ENCODE results near the gene HSDL2.

HSDL2 gene

GRCh38 chr9:112489039-112489546 lies 109.2 kb downstream of the HSDL2 start:
- Histone ChIP-seq H2BK5ac (ENCODE audit: low read length) (no peak overlapping the region), H2AK5ac (ENCODE audit: low read length) (no peak overlapping the region), H3K18ac (ENCODE audit: low read length) (no peak overlapping the region), H3K79me1 (ENCODE audit: low read length) (peaks cover 13% of the 10 kb centered on the region), H3K4me1 (ENCODE audit: control insufficient read depth, low read depth, low read length) (peaks cover 5% of the 10 kb centered on the region), H3K79me2 (ENCODE audit: control insufficient read depth, insufficient read depth, low read length) (peaks cover 49% of the 10 kb centered on the region), H3K4me2 (ENCODE audit: low read length) (no peak overlapping the region), H3K4me3 (ENCODE audit: low read length) (no peak overlapping the region), H3K23ac (ENCODE audit: low read length) (no peak overlapping the region), H3K27ac (ENCODE audit: low read depth, low read length) (no peak overlapping the region), H3K4ac (ENCODE audit: low read depth, low read length) (no peak overlapping the region), H4K8ac (ENCODE audit: low read depth, low read length) (no peak overlapping the region), H4K5ac (ENCODE audit: low read length) (no peak overlapping the region), H3K56ac (ENCODE audit: low read length) (no peak overlapping the region), H3K9ac (ENCODE audit: low read length) (no peak overlapping the region), H2BK120ac (ENCODE audit: low read depth, low read length) (no peak overlapping the region), H3K36me3 (ENCODE audit: control insufficient read depth, insufficient read depth, low read length) (peaks cover 1% of the 10 kb centered on the region), H3K27me3 (ENCODE audit: insufficient read depth, low read length, poor library complexity) (no peaks in the 10 kb centered on the region), H2BK15ac (replicated peaks; ENCODE audit: low read depth) (no peak overlapping the region)
- WGBS (ENCODE audit: extremely low coverage, insufficient coverage, low lambda C conversion rate): no CpG with 5 or more reads among the region's 5 CpGs
- peak; percentile 40 for DNase-seq

- Histone ChIP-seq H3K27ac (ENCODE audit: low read depth, low read length) (no peak overlapping the region), H3K27me3 (ENCODE audit: insufficient read depth, low read length, poor library complexity) (no peaks in the 10 kb centered on the region), H3K4me1 (ENCODE audit: control insufficient read depth, low read depth, low read length) (peaks cover 5% of the 10 kb centered on the region), H4K8ac (ENCODE audit: low read depth, low read length) (no peak overlapping the region), H2BK120ac (ENCODE audit: low read depth, low read length) (no peak overlapping the region), H2BK15ac (replicated peaks; ENCODE audit: low read depth) (no peak overlapping the region), H2AK5ac (ENCODE audit: low read length) (no peak overlapping the region), H3K4ac (ENCODE audit: low read depth, low read length) (no peak overlapping the region), H3K56ac (ENCODE audit: low read length) (no peak overlapping the region), H3K23ac (ENCODE audit: low read length) (no peak overlapping the region), H3K9ac (ENCODE audit: low read length) (no peak overlapping the region), H3K18ac (ENCODE audit: low read length) (no peak overlapping the region), H2BK5ac (ENCODE audit: low read length) (no peak overlapping the region), H4K5ac (ENCODE audit: low read length) (no peak overlapping the region), H3K79me1 (ENCODE audit: low read length) (peaks cover 15% of the 10 kb centered on the region), H3K36me3 (ENCODE audit: control insufficient read depth, insufficient read depth, low read length) (peaks cover 1% of the 10 kb centered on the region), H3K4me3 (ENCODE audit: low read length) (no peak overlapping the region), H3K79me2 (ENCODE audit: control insufficient read depth, insufficient read depth, low read length) (peaks cover 54% of the 10 kb centered on the region), H3K4me2 (ENCODE audit: low read length) (no peak overlapping the region)
- DNase-seq: peak; percentile 33
- no CpG with 5 or more reads among the region's 4 CpGs for WGBS (ENCODE audit: extremely low coverage, insufficient coverage, low lambda C conversion rate)
These were observed 110.2 kb downstream of the HSDL2 start for GRCh38 chr9:112489876-112490666.

GRCh38 chr9:112493393-112494137 lies 113.7 kb downstream of the HSDL2 start:
- no peak overlapping the region for H3K9ac ChIP-seq (ENCODE audit: low read length)

DNA sequence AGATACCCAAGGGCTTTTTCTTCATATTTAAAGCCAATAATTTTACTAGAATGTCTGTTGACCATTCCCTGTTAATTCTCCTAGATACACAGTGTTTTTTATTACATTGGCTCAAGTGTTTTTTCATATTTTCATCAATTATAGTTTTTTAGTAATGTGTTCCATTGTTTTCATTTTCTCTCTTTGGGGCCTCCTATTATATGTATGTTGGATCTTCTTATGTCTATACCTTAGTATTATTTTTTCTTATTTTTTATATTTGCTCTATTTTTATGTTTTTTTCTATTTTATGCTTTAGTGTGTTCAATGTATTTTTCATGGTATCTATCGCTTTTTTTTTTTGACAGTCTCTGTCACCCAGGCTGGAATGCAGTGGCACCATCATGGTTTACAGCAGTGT lies 114.2 kb downstream of the HSDL2 start:
- Histone ChIP-seq H2BK120ac (ENCODE audit: low read depth, low read length) (no peak overlapping the region), H2AK5ac (ENCODE audit: low read length) (no peak overlapping the region), H3K4ac (ENCODE audit: low read depth, low read length) (no peak overlapping the region), H2BK5ac (ENCODE audit: low read length) (no peak overlapping the region), H3K18ac (ENCODE audit: low read length) (no peak overlapping the region), H3K27ac (ENCODE audit: low read depth, low read length) (no peak overlapping the region), H3K4me2 (ENCODE audit: low read length) (no peak overlapping the region), H3K4me3 (ENCODE audit: low read length) (no peak overlapping the region), H3K79me1 (ENCODE audit: low read length) (peaks cover 20% of the 10 kb centered on the region), H4K5ac (ENCODE audit: low read length) (no peak overlapping the region), H3K79me2 (ENCODE audit: control insufficient read depth, insufficient read depth, low read length) (peaks cover 57% of the 10 kb centered on the region), H2BK15ac (replicated peaks; ENCODE audit: low read depth) (no peak overlapping the region), H3K9ac (ENCODE audit: low read length) (no peak overlapping the region), H3K4me1 (ENCODE audit: control insufficient read depth, low read depth, low read length) (peaks cover 2% of the 10 kb centered on the region), H3K56ac (ENCODE audit: low read length) (no peak overlapping the region), H4K8ac (ENCODE audit: low read depth, low read length) (no peak overlapping the region), H3K27me3 (ENCODE audit: insufficient read depth, low read length, poor library complexity) (no peaks in the 10 kb centered on the region), H3K23ac (ENCODE audit: low read length) (no peak overlapping the region), H3K36me3 (ENCODE audit: control insufficient read depth, insufficient read depth, low read length) (peaks cover 1% of the 10 kb centered on the region)
- DNase-seq: no peak
- no CpG with 5 or more reads among the region's 1 CpG for WGBS (ENCODE audit: extremely low coverage, insufficient coverage, low lambda C conversion rate)

More at GRCh38 chr9:112493393-112494137, 113.7 kb downstream of the HSDL2 start:
- Histone ChIP-seq H3K56ac (ENCODE audit: low read length) (no peak overlapping the region), H2BK120ac (ENCODE audit: low read depth, low read length) (no peak overlapping the region), H3K18ac (ENCODE audit: low read length) (no peak overlapping the region), H3K27ac (ENCODE audit: low read depth, low read length) (no peak overlapping the region), H3K4ac (ENCODE audit: low read depth, low read length) (no peak overlapping the region), H3K36me3 (ENCODE audit: control insufficient read depth, insufficient read depth, low read length) (peaks cover 1% of the 10 kb centered on the region), H3K79me1 (ENCODE audit: low read length) (peaks cover 20% of the 10 kb centered on the region), H3K79me2 (ENCODE audit: control insufficient read depth, insufficient read depth, low read length) (peaks cover 56% of the 10 kb centered on the region), H3K4me2 (ENCODE audit: low read length) (no peak overlapping the region), H3K27me3 (ENCODE audit: insufficient read depth, low read length, poor library complexity) (no peaks in the 10 kb centered on the region), H2AK5ac (ENCODE audit: low read length) (no peak overlapping the region), H2BK5ac (ENCODE audit: low read length) (no peak overlapping the region), H3K4me1 (ENCODE audit: control insufficient read depth, low read depth, low read length) (peaks cover 2% of the 10 kb centered on the region), H4K5ac (ENCODE audit: low read length) (no peak overlapping the region), H3K23ac (ENCODE audit: low read length) (no peak overlapping the region), H3K4me3 (ENCODE audit: low read length) (no peak overlapping the region), H2BK15ac (replicated peaks; ENCODE audit: low read depth) (no peak overlapping the region), H4K8ac (ENCODE audit: low read depth, low read length) (no peak overlapping the region)
- WGBS (ENCODE audit: extremely low coverage, insufficient coverage, low lambda C conversion rate): no CpG with 5 or more reads among the region's 1 CpG
- no peak for DNase-seq

GRCh38 chr9:112495614-112496013 lies 115.7 kb downstream of the HSDL2 start:
- WGBS (ENCODE audit: extremely low coverage, insufficient coverage, low lambda C conversion rate): no CpG with 5 or more reads among the region's 4 CpGs
- Histone ChIP-seq H2BK5ac (ENCODE audit: low read length) (no peak overlapping the region), H3K18ac (ENCODE audit: low read length) (no peak overlapping the region)

More at GRCh38 chr9:112495614-112496013, 115.7 kb downstream of the HSDL2 start:
- H3K79me2 ChIP-seq (ENCODE audit: control insufficient read depth, insufficient read depth, low read length): peaks cover 49% of the 10 kb centered on the region
- H3K4ac ChIP-seq (ENCODE audit: low read depth, low read length): no peak overlapping the region
- H2BK120ac ChIP-seq (ENCODE audit: low read depth, low read length): no peak overlapping the region
- H3K36me3 ChIP-seq (ENCODE audit: control insufficient read depth, insufficient read depth, low read length): peaks cover 1% of the 10 kb centered on the region
- H3K79me1 ChIP-seq (ENCODE audit: low read length): peaks cover 18% of the 10 kb centered on the region
- no peaks in the 10 kb centered on the region for H3K4me1 ChIP-seq (ENCODE audit: control insufficient read depth, low read depth, low read length)
- H3K56ac ChIP-seq (ENCODE audit: low read length): no peak overlapping the region
- no peak overlapping the region for H3K23ac ChIP-seq (ENCODE audit: low read length)
- no peak overlapping the region for H3K4me3 ChIP-seq (ENCODE audit: low read length)
- no peak overlapping the region for H3K9ac ChIP-seq (ENCODE audit: low read length)
- H3K27me3 ChIP-seq (ENCODE audit: insufficient read depth, low read length, poor library complexity): no peaks in the 10 kb centered on the region
- H4K8ac ChIP-seq (ENCODE audit: low read depth, low read length): no peak overlapping the region
- no peak overlapping the region for H4K5ac ChIP-seq (ENCODE audit: low read length)
- no peak overlapping the region for H3K4me2 ChIP-seq (ENCODE audit: low read length)
- no peak for DNase-seq
- no peak overlapping the region for H2BK15ac ChIP-seq (replicated peaks; ENCODE audit: low read depth)
- H3K27ac ChIP-seq (ENCODE audit: low read depth, low read length): no peak overlapping the region
- H2AK5ac ChIP-seq (ENCODE audit: low read length): no peak overlapping the region
